IMR-90 (cell line): ENCODE measurements around the gene POU3F3.

Source experiments
- BHLHE40 ChIP-seq: fragments of 150-350 bp; IDR thresholded peaks from 2 replicates; pipeline ENCODE4 v1.6.1; 2016; ENCODE audit warnings: mild to moderate bottlenecking, low read depth, low read length
- CEBPB ChIP-seq: IDR thresholded peaks from 2 replicates; pipeline ENCODE4 v1.6.1; 2012; ENCODE audit warnings: low read depth, low read length, improper control_type of control experiment
- CHD1 ChIP-seq: IDR thresholded peaks from 2 replicates; pipeline ENCODE4 v1.6.1; 2012; ENCODE audit warnings: low read depth, low read length, improper control_type of control experiment
- CTCF ChIP-seq: conservative IDR thresholded peaks from 2 replicates; pipeline ENCODE4 v1.5.1; 2012; ENCODE audit warnings: mild to moderate bottlenecking, low read depth, low read length, improper control_type of control experiment
- FOS ChIP-seq: fragments of 150-350 bp; IDR thresholded peaks from 2 replicates; pipeline ENCODE4 v1.6.1; 2016; ENCODE audit warnings: low read depth, low read length
- MAZ ChIP-seq: IDR thresholded peaks from 2 replicates; pipeline ENCODE4 v1.6.1; 2012; ENCODE audit warnings: low read depth, mild to moderate bottlenecking, low read length, improper control_type of control experiment, moderate library complexity, borderline replicate concordance
- MXI1 ChIP-seq: IDR thresholded peaks from 2 replicates; pipeline ENCODE4 v1.6.1; 2012; ENCODE audit warnings: low read depth, mild to moderate bottlenecking, low read length, moderate library complexity, borderline replicate concordance
- NFE2L2 ChIP-seq: fragments of 150-350 bp; IDR thresholded peaks from 2 replicates; pipeline ENCODE4 v1.6.1; 2016; ENCODE audit warnings: low read depth, mild to moderate bottlenecking, low read length
- POLR2A ChIP-seq: IDR thresholded peaks from 2 replicates; pipeline ENCODE4 v1.6.1; 2012; ENCODE audit warnings: mild to moderate bottlenecking, low read depth, low read length
- RAD21 ChIP-seq: IDR thresholded peaks from 2 replicates; pipeline ENCODE4 v1.6.1; 2012; ENCODE audit warnings: low read length, improper control_type of control experiment
- RCOR1 ChIP-seq: IDR thresholded peaks from 2 replicates; pipeline ENCODE4 v1.6.1; 2012; ENCODE audit warnings: mild to moderate bottlenecking, low read length, improper control_type of control experiment; ENCODE audit not compliant: insufficient replicate concordance
- RFX5 ChIP-seq: IDR thresholded peaks from 2 replicates; pipeline ENCODE4 v1.8.0; 2012; ENCODE audit warnings: low read depth, mild to moderate bottlenecking, low read length, moderate library complexity
- USF2 ChIP-seq: fragments of 150-350 bp; IDR thresholded peaks from 2 replicates; pipeline ENCODE4 v1.6.1; 2017; ENCODE audit warnings: mild to moderate bottlenecking, antibody characterized with exemption, low read length, low read depth

DNA sequence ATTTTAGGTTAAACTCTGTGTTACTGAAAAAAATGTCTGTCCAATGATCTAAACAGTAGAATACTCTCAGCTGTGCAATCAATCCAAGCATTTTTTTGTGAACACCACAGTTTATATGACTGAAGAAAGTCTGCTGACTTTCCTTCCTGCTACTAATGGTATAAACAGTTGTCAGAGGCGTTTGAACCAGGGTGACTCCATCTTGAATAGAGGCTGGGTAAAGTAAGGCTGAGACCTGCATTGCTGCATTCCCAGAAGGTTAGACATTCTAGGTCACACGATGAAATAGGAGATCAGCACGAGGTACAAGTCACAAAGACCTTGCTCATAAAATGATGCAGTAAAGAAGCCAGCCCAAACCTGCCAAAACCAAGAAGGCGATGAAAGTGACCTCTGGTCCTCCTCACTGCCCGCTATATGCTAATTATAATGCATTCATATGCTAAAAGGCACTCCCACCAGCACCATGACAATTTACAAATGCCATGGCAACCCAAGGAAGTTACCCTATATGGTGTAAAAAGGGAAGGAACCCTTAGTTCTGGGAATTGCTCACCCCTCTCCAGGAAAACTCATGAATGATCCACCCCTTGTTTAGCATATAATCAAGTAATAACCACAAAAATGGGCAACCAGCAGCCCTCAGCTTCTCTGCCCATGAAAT, 31.3 kb downstream of the POU3F3 start:
- TF ChIP-seq CTCF: no peak
- TF ChIP-seq POLR2A: no peak
- TF ChIP-seq RAD21: no peak
- TF ChIP-seq MXI1: no peak
- no peak for TF ChIP-seq RFX5
- TF ChIP-seq NFE2L2: no peak
- TF ChIP-seq CEBPB: no peak
- no peak for TF ChIP-seq MAZ
- TF ChIP-seq RCOR1: no peak
- no peak for TF ChIP-seq CHD1
- TF ChIP-seq BHLHE40: no peak
- no peak for TF ChIP-seq USF2
- TF ChIP-seq FOS: no peak
